ENCODE data around the gene SLC9A3. TPM values are rescaled to one million over a fixed set of nuclear protein-coding genes. Genes with fewer than 3 reads are reported as not detected.

Gene SLC9A3
- total RNA-seq, 1 donor from 2014 or later: 0.81 TPM

DNA sequence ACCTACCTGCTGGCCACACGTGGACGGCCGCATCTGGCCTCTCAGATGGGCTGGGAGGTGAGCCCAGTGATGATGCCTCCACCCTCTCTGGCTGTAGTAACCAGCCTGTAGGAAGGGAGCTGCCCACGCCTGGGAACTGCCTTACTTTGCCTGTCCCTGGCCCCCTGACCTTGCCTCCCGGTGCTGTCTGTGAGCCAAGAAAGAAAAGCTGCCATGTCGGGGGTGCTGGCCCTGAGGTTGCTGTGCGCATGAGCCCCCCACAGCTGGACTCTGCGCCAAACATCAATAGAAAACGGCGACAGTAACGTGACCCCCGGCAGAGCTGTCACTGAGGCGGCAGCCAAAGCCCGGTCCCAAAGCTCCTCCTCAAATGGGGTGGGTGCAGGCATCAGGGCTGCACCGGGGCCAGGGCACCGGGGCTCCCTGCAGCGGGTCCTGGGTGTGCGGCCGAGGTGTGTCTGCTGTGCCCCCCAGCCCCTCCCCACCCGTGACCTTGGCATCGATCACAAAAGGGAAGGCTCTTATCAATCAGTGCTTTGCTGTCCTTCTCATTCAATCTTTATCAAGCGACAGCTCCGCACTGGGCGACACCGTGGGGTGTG, 15.3 kb upstream of the SLC9A3 start:
- ATAC-seq (peak; percentile 8), DNase-seq (ENCODE audit: low spot score) (no peak)

- DNase-seq (ENCODE audit: low spot score) (no peak), ATAC-seq (no peak)
These were observed 14.7 kb upstream of the SLC9A3 start for GRCh38 chr5:538801-539468.

GRCh38 chr5:538271-538771, 14.1 kb upstream of the SLC9A3 start:
- DNase-seq (ENCODE audit: low spot score) (no peak), ATAC-seq (no peak)

- DNase-seq (ENCODE audit: low spot score) (no peak), ATAC-seq (no peak)
These were observed 13.4 kb upstream of the SLC9A3 start for GRCh38 chr5:537621-538071.

GRCh38 chr5:537098-537497, 12.8 kb upstream of the SLC9A3 start:
- no peak for ATAC-seq
- DNase-seq (ENCODE audit: low spot score): no peak

GRCh38 chr5:535846-536698, 11.8 kb upstream of the SLC9A3 start:
- ATAC-seq (no peak), DNase-seq (ENCODE audit: low spot score) (no peak)

- DNase-seq (ENCODE audit: low spot score): no peak
- ATAC-seq: no peak
These were observed 10.8 kb upstream of the SLC9A3 start for GRCh38 chr5:534743-535671.

DNA sequence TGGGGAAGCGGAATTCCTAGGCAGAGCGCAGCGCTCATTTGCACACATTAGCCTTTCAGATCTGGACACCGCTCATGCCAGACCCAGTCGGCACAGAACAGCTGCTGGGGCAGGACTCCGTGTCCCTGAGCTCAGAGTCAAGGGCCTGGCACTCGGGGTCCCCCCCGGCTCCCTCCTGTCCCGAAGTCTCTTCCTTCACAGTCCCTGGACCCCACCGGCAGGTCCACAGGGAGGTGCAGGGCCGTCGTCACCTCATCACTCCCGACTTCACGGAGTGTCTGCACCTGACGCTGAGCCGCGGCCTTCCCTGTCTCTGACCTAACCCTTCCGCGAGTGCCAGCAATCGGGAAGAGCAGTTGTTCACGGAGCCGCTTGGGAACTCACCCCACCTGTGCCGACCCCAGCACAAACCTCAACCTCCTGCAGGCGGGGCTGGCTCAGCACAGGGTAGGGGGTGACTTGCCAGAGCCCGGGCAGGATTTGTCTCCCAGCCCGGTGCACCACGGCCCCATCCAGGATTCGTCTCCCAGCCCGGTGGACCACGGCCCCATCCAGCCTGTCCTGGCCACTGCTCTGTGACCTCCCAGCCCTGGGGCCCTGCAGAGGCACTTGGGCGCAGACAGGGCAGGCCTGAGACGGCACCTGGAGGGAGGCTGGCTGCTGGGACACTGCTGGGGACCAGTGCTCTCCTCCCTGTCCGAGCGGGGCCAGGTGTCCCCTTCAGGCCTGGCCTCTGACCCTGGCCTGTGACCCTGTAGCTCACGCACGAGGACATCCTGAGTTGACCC, 9.9 kb upstream of the SLC9A3 start:
- no peak for ATAC-seq
- DNase-seq (ENCODE audit: low spot score): no peak

- ATAC-seq (no peak), DNase-seq (ENCODE audit: low spot score) (no peak)
These were observed 9.2 kb upstream of the SLC9A3 start for GRCh38 chr5:533243-533954.

GRCh38 chr5:532521-533242, 8.4 kb upstream of the SLC9A3 start:
- no peak for ATAC-seq
- DNase-seq (ENCODE audit: low spot score): no peak

DNA sequence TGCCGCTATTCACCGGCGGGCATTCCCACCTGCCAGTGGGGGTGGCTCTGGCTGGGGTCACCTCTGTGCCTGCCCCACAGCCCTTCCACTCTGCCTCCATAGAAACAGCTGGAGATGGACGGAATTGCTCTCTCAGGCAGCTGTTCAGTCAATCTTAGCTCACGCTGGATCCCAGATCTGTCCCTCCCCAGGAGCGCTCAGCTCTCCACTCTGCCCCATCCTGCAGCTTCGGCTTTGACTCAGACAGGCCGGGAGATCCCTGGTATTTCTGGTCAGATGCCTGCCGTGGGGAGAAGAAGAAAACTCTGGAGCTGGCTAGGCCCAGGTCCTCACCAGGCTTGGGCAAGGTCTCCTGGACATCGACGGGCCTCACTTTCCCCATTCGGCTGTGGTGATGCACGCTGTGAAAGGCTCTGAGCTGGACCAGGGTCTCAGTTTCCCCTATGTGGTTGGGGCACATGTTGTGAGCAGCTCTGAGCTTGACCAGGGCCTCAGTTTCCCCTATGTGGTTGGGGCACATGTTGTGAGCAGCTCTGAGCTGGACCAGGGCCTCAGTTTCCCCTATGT, 7.6 kb upstream of the SLC9A3 start:
- DNase-seq (ENCODE audit: low spot score): no peak
- no peak for ATAC-seq

DNA sequence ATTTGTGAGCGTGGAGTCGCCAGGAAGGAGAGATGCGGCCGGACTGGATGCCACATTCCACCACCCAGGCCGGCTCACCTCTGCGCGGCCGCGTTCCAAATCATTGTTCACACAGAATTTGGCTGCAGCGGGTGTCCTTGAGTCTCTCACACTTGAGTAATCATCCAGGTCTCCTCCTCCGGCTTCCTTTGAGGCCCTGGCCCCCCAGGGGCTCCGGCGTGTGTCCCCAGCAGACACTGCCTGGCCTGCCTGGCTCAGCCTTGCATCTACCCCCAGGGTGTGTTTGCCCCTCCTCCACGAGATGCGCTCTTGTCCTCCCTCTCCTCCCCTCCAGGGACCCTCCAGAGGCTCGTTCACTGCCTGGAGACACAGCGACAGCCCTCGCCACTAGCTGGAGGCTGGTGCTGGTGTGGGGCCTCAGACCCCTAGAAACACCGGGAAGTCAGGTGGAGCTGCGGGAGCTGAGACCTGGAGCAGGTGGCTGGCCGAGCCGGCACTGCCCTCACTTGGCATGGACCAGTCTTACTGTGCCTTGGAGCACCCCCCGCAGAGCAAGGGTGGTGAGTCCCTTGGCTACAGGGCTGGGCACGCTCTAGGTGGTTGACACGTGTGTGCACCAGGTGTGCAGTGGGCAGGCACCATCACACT, 7.0 kb upstream of the SLC9A3 start:
- DNase-seq (ENCODE audit: low spot score) (no peak), ATAC-seq (no peak)

- DNase-seq (ENCODE audit: low spot score): no peak
- no peak for ATAC-seq
These were observed 6.0 kb upstream of the SLC9A3 start for GRCh38 chr5:530001-530955.

DNA sequence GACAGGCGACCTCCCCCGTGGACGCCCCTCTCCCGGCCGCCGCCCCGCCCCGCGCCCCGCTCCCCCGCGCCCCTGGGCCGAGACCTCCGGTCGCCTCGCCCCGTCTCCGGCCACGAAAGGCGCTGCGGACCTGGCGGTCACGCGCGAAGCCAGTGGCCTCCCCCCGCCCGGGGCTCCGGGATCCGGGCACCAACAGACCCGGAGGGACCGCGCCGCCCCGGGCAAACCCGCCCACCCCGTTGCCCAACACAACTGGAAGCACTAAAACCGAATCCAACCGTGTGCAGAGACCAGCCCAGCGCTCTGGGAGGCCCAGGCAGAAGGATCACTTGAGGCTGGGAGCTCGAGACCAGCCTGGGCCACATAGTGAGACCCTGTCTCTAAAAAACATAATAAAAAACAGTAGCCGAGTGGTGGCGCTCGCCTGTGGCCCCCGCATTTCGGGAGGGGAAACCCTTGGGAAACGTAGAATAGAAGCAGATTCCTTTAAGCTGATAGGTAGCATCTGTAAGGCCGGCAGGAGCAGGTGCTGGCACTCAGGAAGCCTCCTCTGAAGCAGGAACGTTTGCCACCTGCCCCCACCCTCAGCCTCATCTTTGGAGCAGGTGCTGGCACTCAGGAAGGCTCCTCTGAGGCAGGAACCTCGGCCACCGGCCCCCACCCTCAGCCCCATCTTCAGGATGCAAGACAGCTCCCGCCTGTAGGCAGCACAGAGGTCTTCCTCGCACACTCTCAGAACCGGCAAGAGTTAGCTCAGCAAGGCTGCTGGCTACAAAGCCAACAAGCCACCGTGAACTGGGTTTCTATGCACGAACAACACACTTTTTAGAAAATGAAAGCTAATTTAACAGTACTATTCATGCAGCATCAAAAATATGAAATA, 4.6 kb upstream of the SLC9A3 start:
- no peak for ATAC-seq
- DNase-seq (ENCODE audit: low spot score): no peak
